HepG2 (cell line): ENCODE data around the gene DLG1. TPM values are rescaled to one million over a fixed set of nuclear protein-coding genes. Genes with fewer than 3 reads are reported as not detected.

Source experiments
- FOXK2 ChIP-seq: fragments of 450-650 bp; IDR thresholded peaks from 2 replicates; pipeline ENCODE4 v1.6.1; 2016
- NPAS2 ChIP-seq: sonication (generic); formaldehyde crosslinking; IDR thresholded peaks from 2 replicates; pipeline ENCODE4 v1.8.0; 2022; ENCODE audit warnings: mild to moderate bottlenecking, missing genetic modification reagents, borderline replicate concordance
- NR2F1 ChIP-seq, 2 experiments: fragments of 450-650 bp in 1 of 2; formaldehyde crosslinking in 1 of 2; IDR thresholded peaks; 2 replicates each; pipeline versions ENCODE4 v1.5.0 to v1.6.1; 2016 to 2020; ENCODE audit warnings: mild to moderate bottlenecking in 1 of 2, missing compliant biosample characterization in 1 of 2, missing genetic modification reagents in 1 of 2, moderate library complexity in 1 of 2
- TBX3 ChIP-seq: fragments of 450-650 bp; IDR thresholded peaks from 2 replicates; pipeline ENCODE4 v1.6.1; 2017; ENCODE audit warnings: antibody characterized with exemption, mild to moderate bottlenecking, inconsistent platforms, borderline replicate concordance
- XRCC5 ChIP-seq: fragments of 200-400 bp; formaldehyde crosslinking; optimal IDR thresholded peaks from 2 replicates; pipeline ENCODE3; 2017; ENCODE audit warnings: mild to moderate bottlenecking, low read length
- ZNF292 ChIP-seq: sonication (generic); formaldehyde crosslinking; IDR thresholded peaks from 2 replicates; pipeline ENCODE4 v1.8.1; 2022; ENCODE audit warnings: mild to moderate bottlenecking, low read depth, missing genetic modification reagents, borderline replicate concordance
- polyA plus RNA-seq, 8 experiments: library from polyadenylated mRNA; depleted of rRNA in 3 of 8; stranded (reverse) in 7 of 8; unstranded in 1 of 8; fragments of >200 nt; fragmentation: Illumina TruSeq in 4 of 8; extraction: Trizol in 4 of 8; gene quantifications; 2 replicates each; pipeline versions ENCODE4 v1.2.1 to v1.2.3, GENCODE V29; 2011 to 2016; ENCODE audit warnings: low read depth in 4 of 8, missing spikeins in 1 of 8, mixed read lengths in 1 of 8; ENCODE audit not compliant: insufficient read depth in 1 of 8
- total RNA-seq, 5 experiments: library from RNA; depleted of rRNA; stranded (reverse); fragments of >200 nt; fragmentation: Illumina TruSeq; extraction: Trizol; gene quantifications; 2 replicates each; pipeline ENCODE4 v1.2.3, GENCODE V29; 2016; ENCODE audit warnings: low read depth in 1 of 5
- TF ChIP-seq, protein P1 (sequence below), 2 experiments: fragments of 450-650 bp in 1 of 2; sonication (generic) in 1 of 2; formaldehyde crosslinking in 1 of 2; IDR thresholded peaks; 2 replicates each; pipeline versions ENCODE4 v1.6.1 to v1.8.0; 2016 to 2022; ENCODE audit warnings: antibody characterized with exemption in 1 of 2, mild to moderate bottlenecking in 1 of 2, missing genetic modification reagents in 1 of 2

The DLG1 gene
- total and polyA plus RNA-seq, 2 of the 13 experiments (the other 11 are each of a cell fraction or from before 2014, with no cell fraction given) = 30.5 to 104 TPM

- no peak for TF ChIP-seq ZNF292 (CRISPR knock-in tag)
- TF ChIP-seq NPAS2 (CRISPR knock-in tag) = no peak
- TF ChIP-seq NR2F1 (CRISPR knock-in tag; IDR thresholded peaks at IDR 0.05) = no peak
- TF ChIP-seq TBX3 = no peak
- no peak for TF ChIP-seq FOXK2
- no peak for TF ChIP-seq XRCC5
- TF ChIP-seq, protein P1, sequence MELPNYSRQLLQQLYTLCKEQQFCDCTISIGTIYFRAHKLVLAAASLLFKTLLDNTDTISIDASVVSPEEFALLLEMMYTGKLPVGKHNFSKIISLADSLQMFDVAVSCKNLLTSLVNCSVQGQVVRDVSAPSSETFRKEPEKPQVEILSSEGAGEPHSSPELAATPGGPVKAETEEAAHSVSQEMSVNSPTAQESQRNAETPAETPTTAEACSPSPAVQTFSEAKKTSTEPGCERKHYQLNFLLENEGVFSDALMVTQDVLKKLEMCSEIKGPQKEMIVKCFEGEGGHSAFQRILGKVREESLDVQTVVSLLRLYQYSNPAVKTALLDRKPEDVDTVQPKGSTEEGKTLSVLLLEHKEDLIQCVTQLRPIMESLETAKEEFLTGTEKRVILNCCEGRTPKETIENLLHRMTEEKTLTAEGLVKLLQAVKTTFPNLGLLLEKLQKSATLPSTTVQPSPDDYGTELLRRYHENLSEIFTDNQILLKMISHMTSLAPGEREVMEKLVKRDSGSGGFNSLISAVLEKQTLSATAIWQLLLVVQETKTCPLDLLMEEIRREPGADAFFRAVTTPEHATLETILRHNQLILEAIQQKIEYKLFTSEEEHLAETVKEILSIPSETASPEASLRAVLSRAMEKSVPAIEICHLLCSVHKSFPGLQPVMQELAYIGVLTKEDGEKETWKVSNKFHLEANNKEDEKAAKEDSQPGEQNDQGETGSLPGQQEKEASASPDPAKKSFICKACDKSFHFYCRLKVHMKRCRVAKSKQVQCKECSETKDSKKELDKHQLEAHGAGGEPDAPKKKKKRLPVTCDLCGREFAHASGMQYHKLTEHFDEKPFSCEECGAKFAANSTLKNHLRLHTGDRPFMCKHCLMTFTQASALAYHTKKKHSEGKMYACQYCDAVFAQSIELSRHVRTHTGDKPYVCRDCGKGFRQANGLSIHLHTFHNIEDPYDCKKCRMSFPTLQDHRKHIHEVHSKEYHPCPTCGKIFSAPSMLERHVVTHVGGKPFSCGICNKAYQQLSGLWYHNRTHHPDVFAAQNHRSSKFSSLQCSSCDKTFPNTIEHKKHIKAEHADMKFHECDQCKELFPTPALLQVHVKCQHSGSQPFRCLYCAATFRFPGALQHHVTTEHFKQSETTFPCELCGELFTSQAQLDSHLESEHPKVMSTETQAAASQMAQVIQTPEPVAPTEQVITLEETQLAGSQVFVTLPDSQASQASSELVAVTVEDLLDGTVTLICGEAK (IDR thresholded peaks at IDR 0.05) = no peak
- TF ChIP-seq, protein P1 (CRISPR knock-in tag; IDR thresholded peaks at IDR 0.05) = no peak
Observed at GRCh38 chr3:197259096-197259495, 39.3 kb downstream of the DLG1 start (continued).
